Measurements from ENCODE around the gene PPP6R2.

The PPP6R2 gene

DNA sequence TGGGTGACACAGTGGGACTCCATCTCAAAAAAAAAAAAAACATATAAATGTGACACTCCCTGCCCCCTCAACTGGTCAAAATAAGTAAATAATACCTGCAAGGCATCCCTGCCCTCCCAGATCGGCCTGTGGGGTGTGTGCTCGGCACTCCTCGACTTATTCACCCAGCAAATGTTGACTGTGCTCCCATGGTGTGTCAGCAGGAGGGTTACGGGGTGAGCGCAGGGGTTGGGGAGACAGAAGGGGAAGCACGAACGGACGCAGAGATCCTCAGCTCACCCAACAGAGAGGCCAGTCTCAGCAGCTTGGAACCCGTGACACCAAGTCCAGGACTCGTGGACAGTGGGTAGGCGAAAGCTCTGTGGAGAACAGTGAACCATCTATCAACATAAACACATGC, 136.6 kb downstream of the PPP6R2 start:
- H3K4me3 ChIP-seq (ENCODE audit: low read length) = no peak overlapping the region
- TF ChIP-seq ZNF274 (IDR thresholded peaks at IDR 0.05; ENCODE audit: low read depth, low read length) = no peak

DNA sequence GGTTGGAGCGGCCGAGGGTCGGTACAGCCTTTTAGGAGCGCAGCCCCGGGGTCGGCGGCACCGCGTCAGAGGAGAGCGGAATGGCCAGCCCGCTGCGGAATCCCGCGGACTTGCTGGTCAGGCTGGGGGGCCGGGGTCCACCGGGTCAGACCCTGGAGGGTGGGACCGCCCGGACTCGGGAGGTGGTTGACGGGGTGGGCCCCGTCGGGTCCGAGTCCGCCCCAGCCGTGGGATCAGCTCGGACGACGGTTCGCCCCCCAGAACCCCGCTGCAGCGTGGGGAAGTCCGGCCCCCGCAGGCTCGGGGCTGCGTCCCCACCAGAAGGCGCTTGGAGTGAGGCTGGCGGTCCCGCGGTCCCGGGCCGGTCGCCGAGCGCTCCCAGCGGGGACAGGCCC, 137.9 kb downstream of the PPP6R2 start:
- H3K4me3 ChIP-seq (ENCODE audit: low read length) = peak overlapping the region; percentile 31; the same call in 1 of the 2 replicates
- no peak for TF ChIP-seq ZNF274 (IDR thresholded peaks at IDR 0.05; ENCODE audit: low read depth, low read length)

DNA sequence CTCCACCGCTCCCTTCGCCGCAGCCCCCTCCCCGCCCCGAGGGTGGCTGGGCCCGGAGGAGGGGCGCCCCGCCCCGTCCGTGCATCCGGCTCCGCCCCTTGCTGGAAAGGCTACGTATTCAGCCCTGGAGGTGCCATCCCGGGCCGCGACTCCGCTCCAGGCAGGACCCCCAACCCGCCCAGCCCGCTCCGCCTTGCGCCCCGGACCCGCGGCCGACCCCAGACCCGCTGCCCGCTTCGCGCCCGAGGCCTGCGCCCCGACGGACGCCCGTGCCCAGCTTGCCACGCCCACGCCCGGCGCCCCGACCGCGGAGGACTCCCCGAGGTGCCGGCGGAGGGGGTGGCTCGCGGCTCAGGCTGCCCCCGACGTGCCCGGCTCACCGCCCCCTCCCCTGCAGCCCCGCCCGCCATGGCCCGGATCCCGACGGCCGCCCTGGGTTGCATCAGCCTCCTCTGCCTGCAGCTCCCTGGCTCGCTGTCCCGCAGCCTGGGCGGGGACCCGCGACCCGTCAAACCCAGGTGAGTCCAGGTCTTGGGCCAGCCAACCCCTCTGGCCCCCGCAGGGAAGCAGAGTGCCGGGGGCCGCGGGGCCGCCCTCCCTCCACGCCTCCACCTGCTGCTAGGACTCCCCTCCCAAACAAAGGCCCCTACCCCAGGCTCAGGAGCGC, 138.4 kb downstream of the PPP6R2 start, which contains the start of gene ADM2:
Gene ADM2 (plus strand): TSS at position 104 of the 667 bp plus-strand sequence. CDS start 305 bp downstream, at position 409.
- H3K4me3 ChIP-seq (ENCODE audit: low read length) = peak within 1 kb of the TSS; percentile 31; the same call in 1 of the 2 replicates
- TF ChIP-seq ZNF274 (IDR thresholded peaks at IDR 0.05; ENCODE audit: low read depth, low read length) = no peak

DNA sequence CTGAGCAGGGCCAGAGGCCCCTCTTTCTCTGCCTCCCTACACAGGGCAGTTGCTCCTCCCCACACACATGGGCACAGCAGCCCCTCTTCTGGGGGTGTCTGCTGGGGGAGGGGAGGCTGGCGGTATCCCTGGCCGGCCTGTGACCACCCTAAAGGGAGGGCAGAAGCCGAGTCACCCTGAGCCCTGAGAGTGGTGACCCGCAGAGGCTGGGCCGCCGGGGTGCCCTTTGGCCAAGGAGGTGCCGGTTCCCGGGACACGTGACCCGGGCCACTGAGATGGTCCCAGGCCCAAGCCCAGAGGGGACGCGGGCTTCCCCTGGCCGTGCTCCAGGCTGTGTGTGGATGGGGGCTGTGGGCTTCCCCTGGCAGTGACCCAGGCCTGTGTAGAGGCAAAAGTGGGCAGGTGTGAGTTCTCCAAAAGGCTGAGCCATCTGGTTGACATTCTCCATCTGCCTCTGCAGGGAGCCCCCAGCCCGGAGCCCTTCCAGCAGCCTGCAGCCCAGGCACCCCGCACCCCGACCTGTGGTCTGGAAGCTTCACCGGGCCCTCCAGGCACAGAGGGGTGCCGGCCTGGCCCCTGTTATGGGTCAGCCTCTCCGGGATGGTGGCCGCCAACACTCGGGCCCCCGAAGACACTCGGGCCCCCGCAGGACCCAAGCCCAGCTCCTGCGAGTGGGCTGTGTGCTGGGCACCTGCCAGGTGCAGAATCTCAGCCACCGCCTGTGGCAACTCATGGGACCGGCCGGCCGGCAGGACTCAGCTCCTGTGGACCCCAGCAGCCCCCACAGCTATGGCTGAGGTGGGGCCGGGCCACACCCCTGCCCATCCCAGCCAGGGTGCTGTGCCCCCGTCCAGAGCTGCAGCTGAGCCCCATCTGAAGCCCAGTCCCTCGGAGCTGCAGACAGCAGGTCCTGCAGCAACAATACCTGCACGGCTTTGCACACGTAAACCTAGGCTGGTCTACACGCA, 139.3 kb downstream of the PPP6R2 start:
- no peak for TF ChIP-seq ZNF274 (IDR thresholded peaks at IDR 0.05; ENCODE audit: low read depth, low read length)
- peak overlapping the region; percentile 31; the same call in 1 of the 2 replicates for H3K4me3 ChIP-seq (ENCODE audit: low read length)

DNA sequence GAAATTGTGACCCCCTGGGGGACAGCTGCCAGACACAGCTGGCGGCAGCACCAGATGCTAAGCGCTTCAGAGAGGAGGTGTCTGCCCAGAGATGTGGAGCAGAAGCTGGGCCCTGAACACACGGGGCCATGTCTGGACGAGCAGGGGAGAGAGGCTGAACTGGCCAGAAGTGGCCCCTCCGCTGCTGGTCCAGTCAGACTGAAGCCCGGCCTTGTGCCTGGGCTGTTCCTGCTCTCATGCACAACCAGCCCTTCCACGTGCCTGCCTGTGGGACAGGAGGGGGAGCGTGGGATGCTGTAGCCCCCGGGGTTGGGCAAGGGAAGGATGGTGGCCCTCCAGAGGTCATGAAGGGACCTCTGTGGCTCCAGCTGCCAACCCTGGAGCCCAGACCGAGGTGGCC, 140.0 kb downstream of the PPP6R2 start:
- H3K4me3 ChIP-seq (ENCODE audit: low read length) = no peak overlapping the region
- no peak for TF ChIP-seq ZNF274 (IDR thresholded peaks at IDR 0.05; ENCODE audit: low read depth, low read length)

DNA sequence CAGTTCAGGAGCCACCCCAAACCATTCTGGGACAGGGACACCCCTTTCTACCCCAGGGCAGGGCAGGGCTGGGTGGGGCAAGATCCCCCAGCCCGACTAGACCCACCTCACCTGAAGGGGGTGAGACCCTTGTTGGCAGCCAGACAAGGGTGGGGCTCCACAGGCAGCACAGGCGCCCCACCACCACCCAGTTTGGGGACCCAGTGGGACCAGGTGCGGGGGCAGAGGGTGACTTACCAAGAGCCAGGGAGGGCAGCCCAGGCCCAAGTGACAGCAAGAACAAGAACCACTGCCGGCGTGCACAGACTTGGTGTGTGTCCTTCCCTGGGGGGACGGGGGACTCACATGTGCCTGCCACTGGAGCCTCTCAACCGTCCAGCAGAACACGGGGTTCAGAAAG, 140.4 kb downstream of the PPP6R2 start:
- H3K4me3 ChIP-seq (ENCODE audit: low read length) = no peak overlapping the region
- TF ChIP-seq ZNF274 (IDR thresholded peaks at IDR 0.05; ENCODE audit: low read depth, low read length) = no peak

DNA sequence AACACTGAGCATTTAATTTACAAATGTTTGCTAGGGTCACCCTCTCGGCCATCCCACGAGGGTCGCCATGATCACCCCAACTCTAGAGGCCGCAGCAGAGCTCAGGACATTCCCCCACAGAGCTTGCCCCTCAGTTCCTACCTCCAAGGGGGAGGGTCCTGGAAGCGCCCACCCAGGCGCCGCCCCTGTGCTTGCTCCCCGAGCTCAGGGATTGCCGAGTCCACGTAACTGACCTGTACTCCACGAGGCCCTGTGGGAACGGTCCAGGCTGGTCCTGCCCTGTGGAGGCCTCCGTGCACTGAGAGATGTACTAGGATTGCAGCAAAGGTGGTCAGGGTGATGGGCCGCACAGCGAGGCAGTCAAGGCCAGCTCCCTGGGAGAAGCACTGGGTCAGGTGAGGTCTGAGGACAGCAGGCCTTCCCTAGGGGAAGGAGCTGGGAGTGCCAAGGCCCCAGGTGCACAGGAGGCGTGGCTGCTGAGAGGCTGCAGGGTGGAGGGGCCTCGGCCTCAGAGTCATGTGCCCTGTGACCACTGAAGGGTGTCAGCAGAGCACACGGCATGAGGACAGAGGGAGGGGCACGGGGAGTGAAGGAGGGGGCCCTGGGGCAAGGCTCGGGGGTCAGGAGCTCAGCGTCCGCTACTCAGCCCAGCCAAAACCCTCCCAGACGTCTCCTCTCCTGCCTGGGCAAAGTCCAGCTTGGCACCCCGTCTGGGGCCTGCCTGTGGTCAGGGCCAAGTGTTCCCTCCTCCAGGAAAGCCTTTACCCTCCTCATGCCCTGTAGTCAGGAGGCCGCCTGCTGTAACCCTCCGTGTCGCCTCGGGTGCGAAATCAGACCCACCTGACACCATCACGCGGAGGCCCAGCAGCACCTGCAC, 141.1 kb downstream of the PPP6R2 start:
- no peak overlapping the region for H3K4me3 ChIP-seq (ENCODE audit: low read length)
- no peak for TF ChIP-seq ZNF274 (IDR thresholded peaks at IDR 0.05; ENCODE audit: low read depth, low read length)

DNA sequence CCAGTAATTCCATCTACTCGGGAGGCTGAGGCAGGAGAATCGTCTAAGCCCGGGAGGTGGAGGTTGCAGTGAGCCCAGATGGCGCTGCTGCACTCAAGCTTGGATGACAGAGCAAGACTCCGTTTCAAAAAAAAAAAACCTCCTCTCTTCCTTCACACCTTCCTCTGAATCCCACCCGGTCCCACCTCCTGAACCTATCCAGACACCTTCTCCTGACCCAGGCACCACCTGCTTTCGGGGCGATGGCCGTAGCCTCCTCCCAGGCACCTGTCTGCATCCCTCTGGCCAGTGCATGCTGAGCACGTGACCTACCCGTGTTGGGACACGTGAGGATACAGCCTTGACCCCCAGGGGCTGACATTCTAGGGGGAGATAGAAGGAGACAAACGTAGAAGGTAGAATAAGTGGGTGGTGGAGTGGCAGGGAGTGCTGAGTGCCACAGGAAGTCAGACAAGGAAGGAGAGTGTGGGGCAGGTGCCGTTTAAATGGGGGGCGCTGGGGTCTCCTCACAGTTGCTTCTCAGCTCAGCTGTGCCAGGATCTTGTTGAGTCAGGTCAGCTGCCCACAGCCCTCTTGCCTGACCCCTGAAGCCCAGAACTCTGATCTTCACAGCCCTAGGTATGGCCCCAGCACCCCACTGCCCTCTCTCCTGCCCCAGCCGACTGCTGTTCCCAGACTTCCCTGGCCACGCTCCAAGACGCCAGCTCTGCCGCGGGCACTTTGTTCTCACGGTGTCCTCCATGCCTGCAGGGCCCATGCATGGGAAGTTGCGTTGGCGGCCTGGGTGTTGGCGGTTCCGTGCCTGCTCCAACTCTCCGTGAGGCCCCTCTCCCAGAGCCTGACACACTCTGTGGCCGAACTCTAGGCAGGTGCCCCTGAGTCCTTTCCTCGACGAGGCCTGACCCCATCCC, 142.3 kb downstream of the PPP6R2 start:
- no peak for TF ChIP-seq ZNF274 (IDR thresholded peaks at IDR 0.05; ENCODE audit: low read depth, low read length)
- no peak overlapping the region for H3K4me3 ChIP-seq (ENCODE audit: low read length)

DNA sequence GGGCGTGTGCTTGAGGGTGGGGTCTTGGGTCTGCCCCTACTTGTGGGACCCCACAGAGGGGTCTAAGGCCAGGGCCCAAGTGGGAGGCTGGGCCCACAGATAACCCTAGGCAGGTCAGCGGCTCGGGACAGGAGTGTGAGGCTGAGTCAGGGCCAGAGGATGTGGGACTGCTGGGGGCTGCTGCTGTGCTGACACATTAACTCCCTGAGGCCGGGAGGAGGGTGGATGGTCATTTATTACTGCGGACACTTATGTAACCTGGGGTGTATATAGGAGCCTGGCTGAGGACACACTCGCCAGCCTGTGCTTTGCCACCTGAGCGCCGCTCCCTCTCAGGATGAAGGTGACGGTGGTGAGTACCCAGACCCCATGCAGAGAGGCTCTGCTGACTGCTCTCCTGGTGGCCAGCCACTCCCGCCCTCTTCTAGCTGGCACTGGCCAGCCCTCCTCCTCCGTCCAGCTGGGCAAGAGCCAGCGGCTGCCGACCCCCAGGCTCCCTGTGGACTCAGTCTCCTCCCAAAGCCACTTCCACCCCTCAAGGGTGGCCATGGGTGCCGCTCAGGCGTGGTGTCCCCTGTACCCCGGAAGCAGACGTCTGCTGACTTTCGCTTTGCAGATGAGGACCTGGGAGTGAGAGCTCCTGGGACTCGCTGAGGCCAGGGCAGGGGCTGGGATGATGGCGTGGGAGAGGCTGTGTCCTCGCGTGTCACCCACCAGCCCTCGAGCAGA, 143.6 kb downstream of the PPP6R2 start, which contains the start of gene MIOX:
Gene MIOX (plus strand): TSS at position 299 of the 729 bp plus-strand sequence. CDS start 39 bp downstream, at position 338.
- TF ChIP-seq ZNF274 (IDR thresholded peaks at IDR 0.05; ENCODE audit: low read depth, low read length) = no peak

DNA sequence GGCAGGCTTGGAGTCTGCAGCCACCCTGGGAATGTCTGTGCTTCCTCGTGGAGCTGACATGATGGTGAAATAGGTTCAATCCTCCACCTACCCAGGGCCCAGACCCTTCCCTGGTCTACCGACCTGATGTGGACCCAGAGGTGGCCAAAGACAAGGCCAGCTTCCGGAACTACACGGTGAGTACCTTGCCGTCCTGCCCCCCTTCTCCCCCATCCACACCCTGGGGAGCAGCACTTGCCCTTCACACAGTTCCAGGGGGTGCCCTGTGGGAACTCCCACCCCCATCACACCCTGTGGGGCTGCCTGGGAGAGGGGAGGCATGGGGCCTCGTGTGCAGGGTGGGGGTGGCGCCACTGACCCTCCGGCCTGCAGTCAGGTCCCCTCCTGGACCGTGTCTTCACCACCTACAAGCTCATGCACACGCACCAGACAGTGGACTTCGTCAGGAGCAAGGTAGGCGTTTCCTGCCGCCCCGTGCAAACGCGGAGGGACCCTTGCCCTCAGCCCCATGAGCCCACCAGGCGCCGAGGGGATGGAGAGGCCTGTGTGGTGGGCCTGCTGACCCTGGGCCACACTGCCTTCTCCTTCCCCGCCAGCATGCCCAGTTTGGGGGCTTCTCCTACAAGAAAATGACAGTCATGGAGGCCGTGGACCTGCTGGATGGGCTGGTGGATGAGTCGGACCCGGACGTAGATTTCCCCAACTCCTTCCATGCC, 144.3 kb downstream of the PPP6R2 start:
- TF ChIP-seq ZNF274 (IDR thresholded peaks at IDR 0.05; ENCODE audit: low read depth, low read length) = no peak
- no peak overlapping the region for H3K4me3 ChIP-seq (ENCODE audit: low read length)

More for the DNA sequence above, 143.6 kb downstream of the PPP6R2 start, which contains the start of gene MIOX:
- no peak within 1 kb of the TSS for H3K4me3 ChIP-seq (ENCODE audit: low read length)

DNA sequence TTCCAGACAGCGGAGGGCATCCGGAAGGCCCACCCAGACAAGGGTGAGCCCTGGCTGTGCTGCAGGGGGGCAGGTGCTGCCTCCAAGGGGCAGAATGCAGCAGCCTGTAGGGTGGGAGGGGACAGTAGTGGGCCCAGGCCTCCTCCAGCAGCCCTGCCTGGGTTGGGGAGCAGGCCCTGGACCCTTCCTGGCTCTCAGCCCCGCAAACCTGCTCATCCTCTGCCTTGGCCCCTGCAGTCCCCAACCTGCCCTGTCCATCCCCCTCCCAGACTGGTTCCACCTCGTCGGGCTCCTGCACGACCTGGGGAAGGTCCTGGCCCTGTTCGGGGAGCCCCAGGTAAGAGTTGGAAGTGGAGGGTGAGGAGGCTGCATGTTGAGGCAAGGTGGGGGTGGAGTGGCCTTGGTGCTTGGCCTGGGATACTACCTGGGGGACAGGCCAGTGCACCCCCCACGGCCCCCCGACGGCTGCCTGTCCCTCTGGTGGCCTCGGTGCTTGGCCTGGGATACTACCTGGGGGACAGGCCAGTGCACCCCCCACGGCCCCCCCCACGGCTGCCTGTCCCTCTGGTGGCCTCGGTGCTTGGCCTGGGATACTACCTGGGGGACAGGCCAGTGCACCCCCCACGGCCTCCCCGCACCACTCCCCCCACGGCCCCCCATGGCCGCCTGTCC, 145.0 kb downstream of the PPP6R2 start:
- TF ChIP-seq ZNF274 (IDR thresholded peaks at IDR 0.05; ENCODE audit: low read depth, low read length) = no peak
- H3K4me3 ChIP-seq (ENCODE audit: low read length) = no peak overlapping the region
